Measurements from ENCODE around the gene CGNL1.

The CGNL1 gene

GRCh38 chr15:57389991-57390390 lies 13.7 kb downstream of the CGNL1 start:
- no peak for DNase-seq

- DNase-seq: no peak
These were observed 14.3 kb downstream of the CGNL1 start for GRCh38 chr15:57390583-57390982.

GRCh38 chr15:57391537-57391936 lies 15.2 kb downstream of the CGNL1 start:
- DNase-seq: no peak

- DNase-seq: no peak
These were observed 16.8 kb downstream of the CGNL1 start for GRCh38 chr15:57393061-57393460.

GRCh38 chr15:57395292-57395691 lies 19.0 kb downstream of the CGNL1 start:
- no peak for DNase-seq

- no peak for DNase-seq
These were observed 22.0 kb downstream of the CGNL1 start for GRCh38 chr15:57398336-57398735.

- no peak for DNase-seq
These were observed 25.2 kb downstream of the CGNL1 start for GRCh38 chr15:57401546-57401945.

GRCh38 chr15:57403017-57403416 lies 26.7 kb downstream of the CGNL1 start:
- DNase-seq: no peak

GRCh38 chr15:57403566-57404325 lies 27.4 kb downstream of the CGNL1 start:
- DNase-seq: no peak

- DNase-seq: no peak
These were observed 28.8 kb downstream of the CGNL1 start for GRCh38 chr15:57405133-57405532.

GRCh38 chr15:57406062-57406772 lies 29.9 kb downstream of the CGNL1 start:
- no peak for DNase-seq

GRCh38 chr15:57410373-57410772 lies 34.1 kb downstream of the CGNL1 start:
- DNase-seq: no peak

GRCh38 chr15:57411945-57412768 lies 35.9 kb downstream of the CGNL1 start:
- no peak for DNase-seq

- DNase-seq: no peak
These were observed 39.3 kb downstream of the CGNL1 start for GRCh38 chr15:57415602-57416001.

GRCh38 chr15:57418635-57419034 lies 42.3 kb downstream of the CGNL1 start:
- no peak for DNase-seq

GRCh38 chr15:57419335-57419734 lies 43.0 kb downstream of the CGNL1 start:
- no peak for DNase-seq

GRCh38 chr15:57421110-57421509 lies 44.8 kb downstream of the CGNL1 start:
- no peak for DNase-seq

GRCh38 chr15:57421551-57421950 lies 45.2 kb downstream of the CGNL1 start:
- no peak for DNase-seq

- no peak for DNase-seq
These were observed 45.9 kb downstream of the CGNL1 start for GRCh38 chr15:57422113-57422754.

GRCh38 chr15:57423599-57424140 lies 47.4 kb downstream of the CGNL1 start:
- no peak for DNase-seq

- DNase-seq: no peak
These were observed 48.5 kb downstream of the CGNL1 start for GRCh38 chr15:57424628-57425405.

GRCh38 chr15:57425842-57426241 lies 49.5 kb downstream of the CGNL1 start:
- no peak for DNase-seq
